K562 (cell line): ENCODE data around the gene ACTL8. TPM values are rescaled to one million over a fixed set of nuclear protein-coding genes. Genes with fewer than 3 reads are reported as not detected.

Experiments used
- ATAC-seq: fragments of 200-7000 bp; cut with Tn5 transposase; 3 replicates; pipeline ENCODE4 v1.9.1; 2020; ENCODE audit warnings: moderate library complexity
- BruUV-seq: library from RNA; stranded (reverse); fragments of 400-500 nt; replicated peaks from 2 replicates; lab custom pipeline; 2021; lab: Mats Ljungman, UMichigan
- CTCF ChIA-PET: fragments of 300-600 bp; formaldehyde crosslinking; extraction: SDS; loops from one replicate; lab custom pipeline; 2021; ENCODE audit warnings: low intra/inter-chr PET ratio; lab: Yijun Ruan, JAX
- POLR2A ChIA-PET: fragments of 300-600, 350-650 bp; sonication (Branson Sonifier 250); formaldehyde crosslinking; extraction: SDS; loops from one replicate; lab custom pipeline; 2021; ENCODE audit warnings: antibody characterized with exemption, inconsistent platforms; lab: Yijun Ruan, JAX
- DNase-seq, 4 experiments: peaks; one replicate each; pipeline versions ENCODE4 v3.0.0 to v3.0.0-alpha.2; 2011 to 2018; ENCODE audit warnings: low spot score in 3 of 4, mixed read lengths in 3 of 4; ENCODE audit errors: extremely low read depth in 1 of 4
- FAIRE-seq: peaks from 2 replicates; lab custom pipeline; 2011; peaks lifted over from hg19 to GRCh38; lab: Jason Lieb, UNC
- H2AFZ ChIP-seq: 2 replicates; pipeline ENCODE4 v1.6.0; 2011; ENCODE audit warnings: low read depth, low read length, control low read depth, inconsistent platforms
- H3K27ac ChIP-seq: fragments of 200-600 bp; 3 replicates; pipeline ENCODE4 v1.8.0; 2011; ENCODE audit warnings: low read depth, mild to moderate bottlenecking, control low read depth, inconsistent platforms, low read length, moderate library complexity, mixed read lengths; ENCODE audit errors: extremely low read depth
- H3K27me3 ChIP-seq, 2 experiments: fragments of 300-600 bp in 1 of 2; 2 replicates in 1 of 2; 3 replicates in 1 of 2; pipeline versions ENCODE4 v1.6.0 to v1.8.0; 2011; ENCODE audit warnings: inconsistent platforms in 2 of 2, low read length in 2 of 2, mild to moderate bottlenecking in 1 of 2, mixed read lengths in 1 of 2, moderate library complexity in 1 of 2; ENCODE audit not compliant: control insufficient read depth in 2 of 2, insufficient read depth in 2 of 2
- H3K36me3 ChIP-seq: fragments of 300-600 bp; 3 replicates; pipeline ENCODE4 v1.8.0; 2011; ENCODE audit warnings: mild to moderate bottlenecking, low read length, inconsistent platforms; ENCODE audit not compliant: control insufficient read depth, insufficient read depth
- H3K4me1 ChIP-seq, 2 experiments: fragments of 200-600 bp in 1 of 2; replicated peaks in 1 of 2; 2 replicates in 1 of 2; 3 replicates in 1 of 2; pipeline versions ENCODE4 v1.5.1 to v1.8.0; 2011; ENCODE audit warnings: inconsistent platforms in 2 of 2, low read length in 2 of 2, mild to moderate bottlenecking in 1 of 2, mixed read lengths in 1 of 2, moderate library complexity in 1 of 2; ENCODE audit not compliant: control insufficient read depth in 2 of 2, insufficient read depth in 2 of 2
- H3K4me2 ChIP-seq: 2 replicates; pipeline ENCODE4 v1.6.1; 2011; ENCODE audit warnings: low read length, control low read depth, inconsistent platforms, mixed read lengths; ENCODE audit not compliant: insufficient read depth
- H3K4me3 ChIP-seq: fragments of 200-600 bp; sonication (generic), shearing (Covaris generic); 2 replicates; pipeline ENCODE4 v1.5.1; 2016; ENCODE audit warnings: control low read depth, inconsistent platforms
- H3K79me2 ChIP-seq: fragments of 200-600 bp; 3 replicates; pipeline ENCODE4 v1.8.0; 2011; ENCODE audit warnings: low read length, inconsistent platforms; ENCODE audit not compliant: control insufficient read depth, insufficient read depth
- H3K9ac ChIP-seq, 2 experiments: 2 replicates each; pipeline versions ENCODE4 v1.6.0 to v1.6.1; 2011; ENCODE audit warnings: low read depth in 2 of 2, low read length in 2 of 2, control low read depth in 1 of 2, inconsistent platforms in 1 of 2, mild to moderate bottlenecking in 1 of 2, mixed read lengths in 1 of 2; ENCODE audit not compliant: insufficient read depth in 1 of 2
- H3K9me1 ChIP-seq: one replicate; pipeline ENCODE4 v1.6.0; 2011; ENCODE audit warnings: inconsistent platforms, mild to moderate bottlenecking, low read length, moderate library complexity; ENCODE audit not compliant: control insufficient read depth, insufficient read depth
- H3K9me3 ChIP-seq: replicated peaks from 2 replicates; pipeline ENCODE4 v1.5.1; 2011; ENCODE audit warnings: low read depth, low read length, inconsistent platforms; ENCODE audit not compliant: control insufficient read depth, insufficient read depth
- H4K20me1 ChIP-seq: replicated peaks from 2 replicates; pipeline ENCODE4 v1.6.1; 2011; ENCODE audit warnings: low read length, inconsistent platforms, mixed read lengths; ENCODE audit not compliant: control insufficient read depth, insufficient read depth
- BRCA1 ChIP-seq, 2 experiments: fragments of 450-650 bp in 1 of 2; sonication (generic) in 1 of 2; formaldehyde crosslinking in 1 of 2; IDR thresholded peaks; 2 replicates each; pipeline versions ENCODE4 v1.5.0 to v1.6.1; 2017 to 2020; ENCODE audit warnings: mild to moderate bottlenecking in 1 of 2, missing genetic modification reagents in 1 of 2
- CBX8 ChIP-seq: fragments of 200-600 bp; sonication (generic); IDR thresholded peaks from 2 replicates; pipeline ENCODE4 v1.6.1; 2012; ENCODE audit warnings: borderline replicate concordance, mixed run types, low read depth, mild to moderate bottlenecking, moderate library complexity, mixed read lengths, low read length, control low read depth, inconsistent platforms; ENCODE audit not compliant: poor library complexity, severe bottlenecking; ENCODE audit errors: extremely low read depth
- EP400 ChIP-seq: fragments of 450-650 bp; IDR thresholded peaks from 2 replicates; pipeline ENCODE4 v1.6.1; 2017; ENCODE audit warnings: antibody characterized with exemption, mild to moderate bottlenecking, moderate library complexity
- FOXA1 ChIP-seq: fragments of 450-650 bp; IDR thresholded peaks from 2 replicates; pipeline ENCODE4 v1.6.1; 2016; ENCODE audit warnings: mild to moderate bottlenecking, borderline replicate concordance
- FOXP1 ChIP-seq: sonication (generic); formaldehyde crosslinking; IDR thresholded peaks from 2 replicates; pipeline ENCODE4 v1.8.0; 2022; ENCODE audit warnings: mild to moderate bottlenecking, missing genetic modification reagents
- IRF2 ChIP-seq: sonication (generic); formaldehyde crosslinking; IDR thresholded peaks from 2 replicates; pipeline ENCODE4 v1.8.1; 2022; ENCODE audit warnings: mild to moderate bottlenecking, missing genetic modification reagents
- SRSF3 ChIP-seq: fragments of 200-400 bp; formaldehyde crosslinking; IDR thresholded peaks from 2 replicates; pipeline ENCODE4 v1.6.1; 2016; ENCODE audit warnings: mild to moderate bottlenecking, low read length, moderate library complexity; ENCODE audit not compliant: insufficient read depth
- ZBTB33 ChIP-seq: sonication (generic); formaldehyde crosslinking; IDR thresholded peaks from 2 replicates; pipeline ENCODE4 v1.8.1; 2023; ENCODE audit warnings: mild to moderate bottlenecking, missing genetic modification reagents
- WGBS: fragments of 100-300 bp; shearing (Covaris generic); methylation state at CpG from one replicate; pipeline ENCODE4 v1.1.6; 2016; ENCODE audit warnings: low coverage, mixed read lengths; ENCODE audit not compliant: insufficient coverage; ENCODE audit errors: missing lambda C conversion rate; 5-methylcytosine and 5-hydroxymethylcytosine counted together
- in situ Hi-C: fragments of 300-500 bp; cut with MboI; formaldehyde crosslinking; loops from 4 replicates; pipeline ENCODE4 v1.15.0; 2018; ENCODE audit warnings: inconsistent platforms, mixed read lengths
- intact Hi-C: fragments of 100-400 bp; cut with micrococcal nuclease; formaldehyde crosslinking; loops from 2 replicates; pipeline ENCODE4 v1.14.2; 2022
- polyA plus RNA-seq, 8 experiments: library from polyadenylated mRNA; depleted of rRNA in 4 of 8; stranded (reverse) in 5 of 8; unstranded in 3 of 8; fragments of >200 nt; fragmentation: Nextera tagmentation in 2 of 8; fragmentation: Illumina TruSeq in 1 of 8; extraction: Ambion mirVana in 2 of 8; extraction: Trizol in 1 of 8; gene quantifications; 2 replicates each; pipeline versions ENCODE4 v1.2.1 to v1.2.3, GENCODE V29; 2011 to 2014; ENCODE audit warnings: inconsistent platforms in 1 of 8, missing spikeins in 1 of 8
- total RNA-seq, 7 experiments: library from RNA; depleted of rRNA in 6 of 7; stranded (reverse); fragments of >200 nt in 6 of 7; fragmentation: Illumina TruSeq in 2 of 7; extraction: Trizol in 2 of 7; gene quantifications; 2 replicates each; pipeline versions ENCODE4 v1.2.1 to v1.2.3, GENCODE V29; 2011 to 2021; ENCODE audit warnings: low replicate concordance in 1 of 7
- TF ChIP-seq, protein P1 (sequence below): sonication (generic); formaldehyde crosslinking; IDR thresholded peaks from 2 replicates; pipeline ENCODE4 v1.8.0; 2022; ENCODE audit warnings: mild to moderate bottlenecking, missing genetic modification reagents
- TF ChIP-seq, protein P2 (sequence below): sonication (generic); formaldehyde crosslinking; IDR thresholded peaks from 2 replicates; pipeline ENCODE4 v1.8.1; 2022; ENCODE audit warnings: missing genetic modification reagents
- TF ChIP-seq, protein P3 (sequence below): fragments of 200-400 bp; formaldehyde crosslinking; IDR thresholded peaks from 2 replicates; pipeline ENCODE4 v1.6.1; 2017; ENCODE audit warnings: mild to moderate bottlenecking, low read depth, low read length, moderate library complexity

ACTL8 gene
- total and polyA plus RNA-seq, 9 of the 15 experiments (the other 6 are each of a cell fraction or from before 2014, with no cell fraction given): 0.30 to 3.3 (median 1.6) TPM

- TF ChIP-seq FOXP1 (CRISPR knock-in tag) (no peak), CBX8 (no peak), ZBTB33 (CRISPR knock-in tag) (no peak), SRSF3 (no peak), FOXA1 (no peak), IRF2 (CRISPR knock-in tag) (no peak), EP400 (no peak), BRCA1 (IDR thresholded peaks at IDR 0.05) (no peak), BRCA1 (CRISPR knock-in tag; IDR thresholded peaks at IDR 0.05) (no peak)
- TF ChIP-seq, protein P1, sequence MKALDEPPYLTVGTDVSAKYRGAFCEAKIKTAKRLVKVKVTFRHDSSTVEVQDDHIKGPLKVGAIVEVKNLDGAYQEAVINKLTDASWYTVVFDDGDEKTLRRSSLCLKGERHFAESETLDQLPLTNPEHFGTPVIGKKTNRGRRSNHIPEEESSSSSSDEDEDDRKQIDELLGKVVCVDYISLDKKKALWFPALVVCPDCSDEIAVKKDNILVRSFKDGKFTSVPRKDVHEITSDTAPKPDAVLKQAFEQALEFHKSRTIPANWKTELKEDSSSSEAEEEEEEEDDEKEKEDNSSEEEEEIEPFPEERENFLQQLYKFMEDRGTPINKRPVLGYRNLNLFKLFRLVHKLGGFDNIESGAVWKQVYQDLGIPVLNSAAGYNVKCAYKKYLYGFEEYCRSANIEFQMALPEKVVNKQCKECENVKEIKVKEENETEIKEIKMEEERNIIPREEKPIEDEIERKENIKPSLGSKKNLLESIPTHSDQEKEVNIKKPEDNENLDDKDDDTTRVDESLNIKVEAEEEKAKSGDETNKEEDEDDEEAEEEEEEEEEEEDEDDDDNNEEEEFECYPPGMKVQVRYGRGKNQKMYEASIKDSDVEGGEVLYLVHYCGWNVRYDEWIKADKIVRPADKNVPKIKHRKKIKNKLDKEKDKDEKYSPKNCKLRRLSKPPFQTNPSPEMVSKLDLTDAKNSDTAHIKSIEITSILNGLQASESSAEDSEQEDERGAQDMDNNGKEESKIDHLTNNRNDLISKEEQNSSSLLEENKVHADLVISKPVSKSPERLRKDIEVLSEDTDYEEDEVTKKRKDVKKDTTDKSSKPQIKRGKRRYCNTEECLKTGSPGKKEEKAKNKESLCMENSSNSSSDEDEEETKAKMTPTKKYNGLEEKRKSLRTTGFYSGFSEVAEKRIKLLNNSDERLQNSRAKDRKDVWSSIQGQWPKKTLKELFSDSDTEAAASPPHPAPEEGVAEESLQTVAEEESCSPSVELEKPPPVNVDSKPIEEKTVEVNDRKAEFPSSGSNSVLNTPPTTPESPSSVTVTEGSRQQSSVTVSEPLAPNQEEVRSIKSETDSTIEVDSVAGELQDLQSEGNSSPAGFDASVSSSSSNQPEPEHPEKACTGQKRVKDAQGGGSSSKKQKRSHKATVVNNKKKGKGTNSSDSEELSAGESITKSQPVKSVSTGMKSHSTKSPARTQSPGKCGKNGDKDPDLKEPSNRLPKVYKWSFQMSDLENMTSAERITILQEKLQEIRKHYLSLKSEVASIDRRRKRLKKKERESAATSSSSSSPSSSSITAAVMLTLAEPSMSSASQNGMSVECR: no peak
- TF ChIP-seq, protein P2, sequence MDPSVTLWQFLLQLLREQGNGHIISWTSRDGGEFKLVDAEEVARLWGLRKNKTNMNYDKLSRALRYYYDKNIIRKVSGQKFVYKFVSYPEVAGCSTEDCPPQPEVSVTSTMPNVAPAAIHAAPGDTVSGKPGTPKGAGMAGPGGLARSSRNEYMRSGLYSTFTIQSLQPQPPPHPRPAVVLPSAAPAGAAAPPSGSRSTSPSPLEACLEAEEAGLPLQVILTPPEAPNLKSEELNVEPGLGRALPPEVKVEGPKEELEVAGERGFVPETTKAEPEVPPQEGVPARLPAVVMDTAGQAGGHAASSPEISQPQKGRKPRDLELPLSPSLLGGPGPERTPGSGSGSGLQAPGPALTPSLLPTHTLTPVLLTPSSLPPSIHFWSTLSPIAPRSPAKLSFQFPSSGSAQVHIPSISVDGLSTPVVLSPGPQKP: no peak
- TF ChIP-seq, protein P3, sequence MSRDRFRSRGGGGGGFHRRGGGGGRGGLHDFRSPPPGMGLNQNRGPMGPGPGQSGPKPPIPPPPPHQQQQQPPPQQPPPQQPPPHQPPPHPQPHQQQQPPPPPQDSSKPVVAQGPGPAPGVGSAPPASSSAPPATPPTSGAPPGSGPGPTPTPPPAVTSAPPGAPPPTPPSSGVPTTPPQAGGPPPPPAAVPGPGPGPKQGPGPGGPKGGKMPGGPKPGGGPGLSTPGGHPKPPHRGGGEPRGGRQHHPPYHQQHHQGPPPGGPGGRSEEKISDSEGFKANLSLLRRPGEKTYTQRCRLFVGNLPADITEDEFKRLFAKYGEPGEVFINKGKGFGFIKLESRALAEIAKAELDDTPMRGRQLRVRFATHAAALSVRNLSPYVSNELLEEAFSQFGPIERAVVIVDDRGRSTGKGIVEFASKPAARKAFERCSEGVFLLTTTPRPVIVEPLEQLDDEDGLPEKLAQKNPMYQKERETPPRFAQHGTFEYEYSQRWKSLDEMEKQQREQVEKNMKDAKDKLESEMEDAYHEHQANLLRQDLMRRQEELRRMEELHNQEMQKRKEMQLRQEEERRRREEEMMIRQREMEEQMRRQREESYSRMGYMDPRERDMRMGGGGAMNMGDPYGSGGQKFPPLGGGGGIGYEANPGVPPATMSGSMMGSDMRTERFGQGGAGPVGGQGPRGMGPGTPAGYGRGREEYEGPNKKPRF: no peak
- H3K27me3 ChIP-seq: peaks cover under 1 to 9% of the 10 kb centered on the region in 2 experiments; a peak in 1 of 5 replicates
- H3K9me3 ChIP-seq: no peaks in the 10 kb centered on the region
- BruUV-seq: no TSS peak
- H3K79me2 ChIP-seq: no peaks in the 10 kb centered on the region
- in situ Hi-C loops: loop anchor here (10.0 kb wide), 1 partner anchor 164 kb away; no protein-coding TSS in a partner anchor
- H3K4me1 ChIP-seq: peaks cover 0 to 7% of the 10 kb centered on the region in 2 experiments; a peak in 1 of 5 replicates
- intact Hi-C loops: loop anchor here (5.0 kb wide), 1 partner anchor 167 kb away; no protein-coding TSS in a partner anchor
- peaks cover 3% of the 10 kb centered on the region for H3K9me1 ChIP-seq
- H4K20me1 ChIP-seq: peaks cover 10% of the 10 kb centered on the region; the same call in 1 of the 2 replicates
- no peaks in the 10 kb centered on the region for H3K36me3 ChIP-seq
- 0% methylated on average over 4 of the region's 4 CpGs for WGBS
- ChIA-PET CTCF (no interaction called here), POLR2A (interaction anchor here (1.0 kb wide), 1 partner anchor 10 kb away, joined by 3 read pairs; no protein-coding TSS in a partner anchor)
- no peak overlapping the region for H3K4me2 ChIP-seq
- no peak overlapping the region for H3K4me3 ChIP-seq
- H2AFZ ChIP-seq: no peak overlapping the region
- no peak overlapping the region for H3K27ac ChIP-seq
- no peak for DNase-seq
- H3K9ac ChIP-seq: no peak overlapping the region
- FAIRE-seq: no peak
- no peak for ATAC-seq
Measured at GRCh38 chr1:17828991-17829390, 73.9 kb downstream of the ACTL8 start.
